Measurements from ENCODE around the gene KANK2.
"Not testable (repeated sequence)": the region's sequence is repeated elsewhere in the genome, so short reads cannot be mapped to it uniquely, and the experiment has no call there.

Gene KANK2

DNA sequence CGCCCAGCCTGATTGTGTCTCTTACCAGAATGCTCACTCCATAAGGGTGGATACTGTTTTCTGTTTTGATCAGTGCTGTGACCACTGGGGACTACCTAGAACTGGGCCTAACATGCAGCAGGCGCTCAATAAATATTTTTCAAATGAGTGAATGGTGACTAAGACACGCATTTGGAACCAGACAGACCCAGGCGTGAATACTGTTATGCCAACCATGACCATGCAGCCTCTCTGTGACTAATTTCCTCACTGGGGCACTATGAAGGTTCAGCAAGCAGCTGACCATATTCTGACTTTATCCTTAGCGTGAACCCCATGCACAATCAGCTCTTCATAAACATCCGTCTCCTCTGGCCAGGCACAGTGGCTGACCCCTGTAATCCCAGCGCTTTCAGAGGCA is 28.8 kb downstream of the KANK2 start:
- H3K27ac ChIP-seq: no peak overlapping the region
- TF ChIP-seq, protein P1, sequence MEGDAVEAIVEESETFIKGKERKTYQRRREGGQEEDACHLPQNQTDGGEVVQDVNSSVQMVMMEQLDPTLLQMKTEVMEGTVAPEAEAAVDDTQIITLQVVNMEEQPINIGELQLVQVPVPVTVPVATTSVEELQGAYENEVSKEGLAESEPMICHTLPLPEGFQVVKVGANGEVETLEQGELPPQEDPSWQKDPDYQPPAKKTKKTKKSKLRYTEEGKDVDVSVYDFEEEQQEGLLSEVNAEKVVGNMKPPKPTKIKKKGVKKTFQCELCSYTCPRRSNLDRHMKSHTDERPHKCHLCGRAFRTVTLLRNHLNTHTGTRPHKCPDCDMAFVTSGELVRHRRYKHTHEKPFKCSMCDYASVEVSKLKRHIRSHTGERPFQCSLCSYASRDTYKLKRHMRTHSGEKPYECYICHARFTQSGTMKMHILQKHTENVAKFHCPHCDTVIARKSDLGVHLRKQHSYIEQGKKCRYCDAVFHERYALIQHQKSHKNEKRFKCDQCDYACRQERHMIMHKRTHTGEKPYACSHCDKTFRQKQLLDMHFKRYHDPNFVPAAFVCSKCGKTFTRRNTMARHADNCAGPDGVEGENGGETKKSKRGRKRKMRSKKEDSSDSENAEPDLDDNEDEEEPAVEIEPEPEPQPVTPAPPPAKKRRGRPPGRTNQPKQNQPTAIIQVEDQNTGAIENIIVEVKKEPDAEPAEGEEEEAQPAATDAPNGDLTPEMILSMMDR (conservative IDR thresholded peaks at IDR 0.05): no peak

DNA sequence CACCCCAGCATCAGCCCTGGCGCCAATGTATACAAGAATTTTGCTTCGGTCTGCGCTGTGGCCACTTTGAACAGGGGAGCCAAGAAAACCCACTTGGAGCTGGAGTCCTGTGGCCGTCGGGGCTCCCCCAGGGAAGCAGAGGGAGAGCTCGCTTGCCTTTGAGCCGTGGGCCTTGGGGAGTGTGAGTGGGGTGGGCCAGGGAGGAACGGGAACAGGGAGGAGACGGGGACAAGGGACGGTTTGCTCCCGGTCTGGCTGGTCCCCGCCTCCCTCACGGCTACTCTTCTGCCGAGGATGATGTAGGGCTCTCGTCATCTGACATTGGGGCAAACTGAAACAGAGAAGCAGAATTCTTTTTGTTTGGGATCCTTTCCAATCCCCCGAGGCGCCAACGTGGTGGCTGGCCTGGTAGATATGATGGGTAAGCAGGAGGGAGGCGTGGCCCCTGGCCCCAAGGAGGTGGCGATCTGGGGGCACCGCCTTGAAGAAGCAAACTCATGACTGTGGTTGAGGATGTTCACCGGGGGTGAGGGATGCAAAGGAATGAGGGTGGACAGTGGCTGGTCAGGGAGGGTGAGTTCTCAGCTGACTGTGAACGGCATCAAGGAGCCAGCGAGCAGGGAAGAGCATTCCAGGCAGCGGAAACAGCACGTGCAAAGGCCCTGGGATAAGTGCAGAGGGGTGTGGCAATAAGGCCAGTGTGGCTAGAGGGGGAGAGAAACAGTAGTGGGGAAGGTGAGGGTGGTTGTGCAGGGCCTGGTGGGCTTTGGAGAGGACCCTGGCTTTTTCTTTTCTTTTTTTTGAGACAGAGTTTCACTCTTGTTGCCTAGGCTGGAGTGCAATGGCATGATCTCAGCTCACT is 30.8 kb downstream of the KANK2 start:
- TF ChIP-seq, protein P1 (conservative IDR thresholded peaks at IDR 0.05): no peak
- H3K27ac ChIP-seq: no peak overlapping the region

DNA sequence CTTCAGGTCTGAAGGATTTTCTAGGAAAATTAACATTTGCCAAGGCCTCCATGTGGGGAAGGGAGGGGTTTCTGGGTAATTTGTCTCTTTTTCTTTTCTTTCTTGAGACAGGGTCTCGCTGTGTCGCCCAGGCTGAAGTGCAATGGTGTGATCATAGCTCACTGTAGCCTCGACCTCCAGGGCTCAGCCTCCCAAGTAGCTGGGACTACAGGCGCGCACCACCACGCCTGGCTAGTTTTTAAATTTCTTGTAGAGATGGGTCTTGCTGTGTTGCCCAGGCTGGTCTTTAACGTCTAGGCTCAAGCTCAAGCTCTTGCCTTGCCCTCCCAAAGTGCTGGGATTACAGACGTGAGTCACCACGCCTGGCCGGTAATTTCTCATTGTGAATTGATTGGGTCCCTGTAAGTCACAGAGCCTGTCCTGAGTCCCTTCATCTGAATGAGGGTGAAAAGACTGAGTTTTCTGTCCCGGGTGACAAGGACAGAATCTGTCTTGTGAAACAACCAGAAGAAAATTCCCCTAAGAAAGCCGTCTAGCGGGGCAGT is 31.8 kb downstream of the KANK2 start:
- TF ChIP-seq, protein P1 (conservative IDR thresholded peaks at IDR 0.05): no peak
- H3K27ac ChIP-seq: no peak overlapping the region

DNA sequence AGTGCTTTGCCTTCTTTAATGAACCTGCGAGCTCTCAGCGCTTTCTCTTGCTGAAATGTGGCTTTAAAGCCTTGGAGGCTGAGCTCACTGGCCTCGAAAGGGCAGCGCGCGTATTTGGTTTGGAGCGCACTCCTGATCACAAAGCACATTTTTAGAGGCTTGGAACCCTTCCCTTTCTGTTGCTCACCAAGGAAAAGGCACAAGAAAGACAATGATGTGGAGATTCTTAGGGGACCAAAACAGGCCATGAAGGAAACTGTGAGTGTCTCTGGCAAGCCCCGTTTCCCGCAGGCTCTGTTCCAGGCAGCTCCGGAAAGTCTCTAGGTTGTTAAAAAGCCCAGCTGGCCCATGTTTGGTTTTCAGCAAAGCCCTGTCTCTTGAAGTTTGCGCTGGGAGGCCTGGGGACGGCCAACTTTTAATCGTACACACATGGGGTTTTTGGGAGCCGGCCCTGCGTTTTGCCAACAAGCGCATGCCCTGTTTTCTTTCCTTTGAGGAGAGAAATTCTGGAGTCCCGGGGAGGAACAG is 32.4 kb downstream of the KANK2 start:
- TF ChIP-seq, protein P1 (conservative IDR thresholded peaks at IDR 0.05): no peak
- no peak overlapping the region for H3K27ac ChIP-seq

DNA sequence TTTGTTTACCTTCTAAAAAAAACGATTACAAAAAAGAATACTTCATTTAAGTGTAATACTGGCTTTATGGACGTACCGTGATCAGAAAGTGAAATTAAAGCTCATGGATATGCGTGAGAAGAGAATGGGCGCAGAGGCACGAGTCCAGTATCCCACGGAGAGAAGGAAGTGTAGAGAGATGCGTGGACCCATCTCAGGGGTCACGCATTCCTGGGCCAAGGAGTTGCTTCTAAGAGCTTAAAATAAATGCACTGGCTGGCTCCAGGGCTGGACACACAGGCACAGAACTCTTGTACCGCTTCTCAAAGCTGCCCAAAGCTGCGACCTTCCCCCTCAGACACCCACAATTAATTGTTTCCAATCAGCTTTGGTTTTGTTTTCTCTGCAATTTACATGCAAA is 33.0 kb downstream of the KANK2 start:
- H3K27ac ChIP-seq: no peak overlapping the region
- TF ChIP-seq, protein P1 (conservative IDR thresholded peaks at IDR 0.05): no peak

DNA sequence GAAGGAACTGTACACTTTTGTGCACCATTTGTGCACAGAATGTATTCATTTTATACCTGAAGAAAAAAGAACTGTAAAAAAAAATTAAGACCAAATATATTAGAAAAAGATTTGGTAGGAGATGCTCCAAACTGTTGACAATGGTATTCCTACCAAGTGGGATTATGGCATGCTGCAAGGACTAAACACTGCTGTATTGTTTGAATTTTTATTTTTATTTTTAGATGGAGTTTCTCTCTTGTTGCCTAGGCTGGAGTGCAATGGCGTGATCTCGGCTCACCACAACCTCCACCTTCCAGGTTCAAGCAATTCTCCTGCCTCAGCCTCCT is 36.9 kb downstream of the KANK2 start:
- H3K27ac ChIP-seq: not testable (repeated sequence)

DNA sequence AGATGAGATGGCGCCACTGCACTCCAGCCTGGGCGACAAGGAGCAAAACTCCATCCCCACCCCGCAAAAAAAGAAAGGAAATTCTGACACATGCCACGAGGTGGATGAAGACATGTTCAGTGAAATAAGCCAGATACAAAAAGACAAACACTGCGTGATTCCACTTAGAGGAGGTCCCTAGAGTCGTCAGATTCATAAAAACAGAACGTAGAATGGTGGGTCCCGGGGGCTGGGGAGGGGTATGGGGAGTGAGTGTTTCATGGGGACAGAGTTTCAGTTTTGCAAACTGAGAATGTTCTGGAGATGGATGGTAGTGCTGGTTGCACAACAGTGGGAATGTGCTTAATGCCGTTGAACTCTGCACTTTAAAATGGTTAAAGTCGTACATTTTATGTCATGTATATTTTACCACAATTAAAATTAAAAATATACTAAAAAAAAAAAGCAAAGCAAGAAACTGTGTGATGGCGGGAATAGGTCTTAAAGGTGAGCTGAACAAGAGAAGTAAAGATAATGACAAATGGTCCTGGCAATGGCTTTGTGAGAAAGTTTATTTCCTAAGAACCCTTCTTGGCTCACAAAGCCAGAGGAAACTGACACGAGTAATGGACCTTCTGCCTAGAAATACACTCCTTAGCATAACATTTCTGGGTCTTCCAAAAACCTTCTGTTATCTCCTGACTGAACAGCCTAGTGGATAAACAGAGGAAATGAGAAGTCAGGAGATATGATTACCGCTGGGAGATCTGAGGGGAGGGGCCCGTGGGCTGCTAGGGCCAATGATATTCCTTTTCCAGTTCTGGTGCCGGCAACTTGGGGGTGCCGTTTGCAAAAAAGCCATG is 37.5 kb downstream of the KANK2 start:
- TF ChIP-seq, protein P1 (conservative IDR thresholded peaks at IDR 0.05): no peak
- no peak overlapping the region for H3K27ac ChIP-seq
